Measurements from ENCODE around the gene UBE2C. TPM values are rescaled to one million over a fixed set of nuclear protein-coding genes. Genes with fewer than 3 reads are reported as not detected.
A peak's percentile ranks its signal among the peaks of the same experiment; 100 is the strongest.

The UBE2C gene
- total RNA-seq, 1 experiment from 2014 or later, result 268 TPM

DNA sequence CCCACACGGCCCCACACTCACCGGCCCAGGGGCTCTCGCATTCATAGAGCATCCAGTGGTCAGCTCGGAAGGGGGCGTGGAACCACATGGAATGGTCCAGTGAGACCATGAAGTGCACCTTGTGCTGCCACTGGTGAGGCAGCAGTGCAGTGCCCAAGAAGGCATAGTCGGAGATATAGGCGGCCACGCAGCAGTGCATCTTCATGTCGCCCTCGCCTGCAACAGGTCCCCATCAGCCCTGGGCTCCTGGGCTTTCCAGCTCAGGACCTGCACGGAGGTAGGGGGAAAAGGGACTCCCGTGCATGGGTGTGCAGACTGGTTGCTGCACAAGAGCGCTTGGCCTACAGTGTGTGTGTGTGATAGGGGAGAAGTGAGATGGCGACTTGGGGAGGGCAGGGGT, 31.1 kb downstream of the UBE2C start:
- no peak overlapping the region for H2AK5ac ChIP-seq (ENCODE audit: insufficient read length, low read length)
- no peak overlapping the region for H3K14ac ChIP-seq (ENCODE audit: insufficient read depth, low read length)

More for the DNA sequence above, 31.1 kb downstream of the UBE2C start:
- H4K5ac ChIP-seq (ENCODE audit: insufficient read length, low read depth, low read length), result no peak overlapping the region
- H3K4ac ChIP-seq (ENCODE audit: low read depth, low read length), result no peak overlapping the region
- H3K9me3 ChIP-seq (ENCODE audit: control insufficient read depth, low read depth, low read length), result no peaks in the 10 kb centered on the region
- H3K4me1 Mint-ChIP-seq, result no peaks in the 10 kb centered on the region
- H4K91ac ChIP-seq (ENCODE audit: insufficient read length, low read depth, low read length), result no peak overlapping the region
- no peak for DNase-seq
- no peaks in the 10 kb centered on the region for H3K27me3 ChIP-seq (ENCODE audit: insufficient read depth, low read length)
- no peak overlapping the region for H2BK20ac ChIP-seq (ENCODE audit: low read depth, low read length, poor library complexity, severe bottlenecking)
- no peak overlapping the region for H2AFZ ChIP-seq (ENCODE audit: low read length)
- peaks cover 5 to 55% (median 42%) of the 10 kb centered on the region in 3 experiments for H3K36me3 Mint-ChIP-seq (ENCODE audit: insufficient read depth in 1 of 3, low read depth in 3 of 3)
- no peak overlapping the region for H3T11ph ChIP-seq (ENCODE audit: low read length)
- no peak overlapping the region for H2BK5ac ChIP-seq (ENCODE audit: insufficient read length, low read length)
- no peak overlapping the region for H3K23ac ChIP-seq (ENCODE audit: insufficient read length, low read depth, low read length)
- H4K8ac ChIP-seq (replicated peaks; ENCODE audit: insufficient read length, low read depth, low read length), result no peak overlapping the region
- H3K27ac Mint-ChIP-seq, result 0 out of 7 replicates have a peak overlapping the region, but pooled peaks of 1 of the 3 experiments have one; percentile 45
- H3K23me2 ChIP-seq (ENCODE audit: insufficient read length, low read depth, low read length, poor library complexity, severe bottlenecking), result peaks cover 3% of the 10 kb centered on the region
- H3K18ac ChIP-seq (ENCODE audit: insufficient read length, low read depth, low read length), result no peak overlapping the region
- no peaks in the 10 kb centered on the region for H4K20me1 ChIP-seq (ENCODE audit: control insufficient read depth, insufficient read depth, insufficient read length)
- WGBS (ENCODE audit: extremely low coverage, insufficient read length, low lambda C conversion rate), result no CpG with 5 or more reads among the region's 14 CpGs
- H3K9ac ChIP-seq (ENCODE audit: extremely low read depth, insufficient read length, low read length), result no peak overlapping the region
- H3K27me3 Mint-ChIP-seq (ENCODE audit: low read depth), result no peaks in the 10 kb centered on the region
- no peak overlapping the region for H2BK15ac ChIP-seq (ENCODE audit: low read depth, low read length)
- no peak overlapping the region for H3K56ac ChIP-seq (ENCODE audit: insufficient read length, low read depth, low read length)
- H3K4me2 ChIP-seq (ENCODE audit: insufficient read depth, insufficient read length, low read length), result no peak overlapping the region
- no peak overlapping the region for H2BK120ac ChIP-seq (ENCODE audit: low read depth, low read length, poor library complexity, severe bottlenecking)
- no peaks in the 10 kb centered on the region for H3K79me1 ChIP-seq (ENCODE audit: insufficient read depth, low read depth, low read length, poor library complexity, severe bottlenecking)
- H3K79me2 ChIP-seq (ENCODE audit: insufficient read depth, low read length), result no peaks in the 10 kb centered on the region
- no peak overlapping the region for H2BK12ac ChIP-seq (ENCODE audit: insufficient read length, low read depth, low read length)
- H3K9me3 Mint-ChIP-seq, result no peaks in the 10 kb centered on the region
- H3K27ac ChIP-seq (ENCODE audit: insufficient read length, low read depth, low read length), result no peak overlapping the region
- TF ChIP-seq, protein P1, sequence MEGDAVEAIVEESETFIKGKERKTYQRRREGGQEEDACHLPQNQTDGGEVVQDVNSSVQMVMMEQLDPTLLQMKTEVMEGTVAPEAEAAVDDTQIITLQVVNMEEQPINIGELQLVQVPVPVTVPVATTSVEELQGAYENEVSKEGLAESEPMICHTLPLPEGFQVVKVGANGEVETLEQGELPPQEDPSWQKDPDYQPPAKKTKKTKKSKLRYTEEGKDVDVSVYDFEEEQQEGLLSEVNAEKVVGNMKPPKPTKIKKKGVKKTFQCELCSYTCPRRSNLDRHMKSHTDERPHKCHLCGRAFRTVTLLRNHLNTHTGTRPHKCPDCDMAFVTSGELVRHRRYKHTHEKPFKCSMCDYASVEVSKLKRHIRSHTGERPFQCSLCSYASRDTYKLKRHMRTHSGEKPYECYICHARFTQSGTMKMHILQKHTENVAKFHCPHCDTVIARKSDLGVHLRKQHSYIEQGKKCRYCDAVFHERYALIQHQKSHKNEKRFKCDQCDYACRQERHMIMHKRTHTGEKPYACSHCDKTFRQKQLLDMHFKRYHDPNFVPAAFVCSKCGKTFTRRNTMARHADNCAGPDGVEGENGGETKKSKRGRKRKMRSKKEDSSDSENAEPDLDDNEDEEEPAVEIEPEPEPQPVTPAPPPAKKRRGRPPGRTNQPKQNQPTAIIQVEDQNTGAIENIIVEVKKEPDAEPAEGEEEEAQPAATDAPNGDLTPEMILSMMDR (conservative IDR thresholded peaks at IDR 0.05), result no peak
- no peak overlapping the region for H3K4me3 Mint-ChIP-seq
- H3K4me1 ChIP-seq (ENCODE audit: insufficient read depth, low read length), result no peaks in the 10 kb centered on the region
